IgD-negative memory B cell (primary cell): Measurements from ENCODE around the gene AP2M1. TPM values are rescaled to one million over a fixed set of nuclear protein-coding genes. Genes with fewer than 3 reads are reported as not detected.

ENCODE experiments used
- H3K27ac Mint-ChIP-seq, 3 donors: one replicate each; pipeline ENCODE4 v1.8.0; 2020 to 2022; ENCODE audit warnings: mild to moderate bottlenecking in 3 of 3, mixed read lengths in 3 of 3, moderate library complexity in 1 of 3
- H3K27me3 Mint-ChIP-seq: one replicate; pipeline ENCODE4 v1.8.0; 2021; ENCODE audit warnings: mixed read lengths
- H3K36me3 Mint-ChIP-seq: one replicate; pipeline ENCODE4 v1.8.0; 2020; ENCODE audit warnings: mild to moderate bottlenecking, mixed read lengths
- H3K4me1 Mint-ChIP-seq, 3 donors: one replicate each; pipeline ENCODE4 v1.8.0; 2020 to 2022; ENCODE audit warnings: mixed read lengths in 3 of 3, mild to moderate bottlenecking in 1 of 3
- H3K4me3 Mint-ChIP-seq, 4 donors: one replicate each; pipeline ENCODE4 v1.8.0; 2020 to 2022; ENCODE audit warnings: mild to moderate bottlenecking in 4 of 4, mixed read lengths in 4 of 4, moderate library complexity in 3 of 4
- H3K9me3 Mint-ChIP-seq, 3 donors: one replicate each; pipeline ENCODE4 v1.8.0; 2020 to 2021; ENCODE audit warnings: mixed read lengths in 3 of 3, mild to moderate bottlenecking in 1 of 3
- polyA plus RNA-seq: library from polyadenylated mRNA; unstranded; fragments of 300-500 nt; fragmentation: Illumina TruSeq; gene quantifications from one replicate; pipeline ENCODE4 v1.2.3, GENCODE V29; 2021

AP2M1 gene
- polyA plus RNA-seq: 249 TPM

DNA sequence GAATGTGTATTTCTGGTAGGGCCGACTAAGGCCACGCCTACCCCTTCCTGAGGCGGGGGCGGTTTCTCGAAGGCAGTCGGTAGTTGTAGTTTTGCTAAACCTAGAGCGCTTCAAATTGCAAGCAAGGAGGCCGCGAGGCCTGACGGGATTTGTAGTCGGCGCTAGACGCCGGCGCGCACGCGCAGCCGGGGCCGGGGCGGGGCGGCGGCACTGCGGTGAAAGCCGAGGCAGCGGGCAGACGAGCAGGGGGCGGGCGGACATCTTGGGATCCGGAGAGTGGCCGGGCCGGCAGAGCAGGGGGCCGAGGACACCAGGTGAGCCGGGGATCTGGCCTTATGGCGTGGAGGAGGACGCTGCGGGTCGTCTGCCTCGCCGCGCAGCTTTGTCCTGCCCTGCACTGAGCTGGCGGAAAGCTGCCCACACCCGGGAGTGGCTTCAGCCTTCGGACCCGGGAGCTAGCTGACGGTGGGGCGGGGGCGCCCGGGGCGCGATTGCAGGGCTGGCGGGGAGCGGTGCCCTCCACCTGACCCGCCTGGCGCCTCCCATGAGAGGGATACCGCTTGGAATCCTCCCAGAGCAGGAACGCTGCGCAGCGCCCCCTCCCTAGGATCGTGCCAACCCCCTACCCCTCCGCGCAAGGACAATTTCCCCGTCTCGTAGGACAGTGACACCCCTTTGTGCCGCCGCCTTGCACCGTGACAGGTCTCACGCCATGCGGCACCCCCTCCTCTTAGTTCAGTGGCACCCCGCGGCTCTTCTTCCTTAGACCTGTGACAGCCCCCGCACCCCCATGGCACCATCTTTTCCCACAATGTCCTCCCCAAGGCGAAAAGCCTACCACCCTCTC is at the start of gene AP2M1:
TSS of gene AP2M1 (plus strand) at position 210 of the 847 bp plus-strand sequence. CDS start 2,139 bp downstream, outside the sequence.
- Mint-ChIP-seq H3K4me1 (peaks cover 15 to 25% (median 18%) of the 10 kb centered on the region in 3 donors), H3K4me3 (peak within 1 kb of the TSS; percentile 91 to 98 (median 96)), H3K36me3 (peaks cover 1% of the 10 kb centered on the region), H3K27me3 (no peaks in the 10 kb centered on the region), H3K27ac (peak within 1 kb of the TSS; percentile 83 to 97 (median 93)), H3K9me3 (no peaks in the 10 kb centered on the region)

DNA sequence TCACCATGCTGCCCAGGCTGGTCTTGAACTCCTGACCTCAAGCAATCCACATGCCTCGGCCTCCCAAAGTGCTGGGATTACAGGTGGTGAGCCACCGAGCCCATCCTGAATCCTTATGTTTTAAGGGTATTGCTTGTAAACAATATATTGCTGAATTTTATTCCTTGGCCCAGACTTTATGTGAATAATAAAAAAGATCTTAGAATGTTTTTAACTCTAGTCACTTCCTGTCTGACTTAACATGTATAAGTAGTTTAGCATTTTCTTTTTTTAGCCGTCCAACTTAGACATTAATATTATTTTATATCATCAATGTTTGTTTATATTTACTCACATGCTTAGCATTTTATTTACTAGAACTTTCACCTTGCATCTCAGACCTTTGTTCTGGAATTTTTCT is 48.6 kb upstream of the AP2M1 start:
- Mint-ChIP-seq H3K4me3 (no peak overlapping the region), H3K9me3 (no peaks in the 10 kb centered on the region), H3K4me1 (no peaks in the 10 kb centered on the region), H3K27me3 (no peaks in the 10 kb centered on the region), H3K36me3 (peaks cover 1% of the 10 kb centered on the region), H3K27ac (no peak overlapping the region)

DNA sequence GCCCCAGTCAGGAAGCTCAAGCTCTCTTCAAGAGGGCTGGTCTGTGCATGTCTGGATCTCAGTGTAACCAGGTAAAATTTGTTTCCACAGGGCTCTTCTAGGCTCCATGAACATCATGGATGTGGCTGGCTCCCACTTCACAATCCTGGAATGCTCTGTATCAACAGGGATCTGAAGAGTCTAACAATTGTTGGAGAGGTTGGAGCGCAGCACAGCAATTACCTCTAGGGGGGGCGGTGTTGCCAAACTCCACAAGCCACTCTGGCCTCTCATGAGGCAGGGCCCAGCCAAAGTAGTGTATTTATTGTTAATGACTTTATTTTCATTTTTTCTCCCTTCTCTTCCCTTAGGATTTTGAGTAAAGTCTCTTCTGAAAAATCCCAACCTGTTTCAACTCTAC is 45.6 kb upstream of the AP2M1 start:
- no peak overlapping the region for H3K27ac Mint-ChIP-seq
- no peaks in the 10 kb centered on the region for H3K27me3 Mint-ChIP-seq
- H3K9me3 Mint-ChIP-seq: no peaks in the 10 kb centered on the region
- no peak overlapping the region for H3K4me3 Mint-ChIP-seq
- H3K4me1 Mint-ChIP-seq: peaks cover 2 to 6% (median 3%) of the 10 kb centered on the region in 3 donors
- peaks cover 1% of the 10 kb centered on the region for H3K36me3 Mint-ChIP-seq

DNA sequence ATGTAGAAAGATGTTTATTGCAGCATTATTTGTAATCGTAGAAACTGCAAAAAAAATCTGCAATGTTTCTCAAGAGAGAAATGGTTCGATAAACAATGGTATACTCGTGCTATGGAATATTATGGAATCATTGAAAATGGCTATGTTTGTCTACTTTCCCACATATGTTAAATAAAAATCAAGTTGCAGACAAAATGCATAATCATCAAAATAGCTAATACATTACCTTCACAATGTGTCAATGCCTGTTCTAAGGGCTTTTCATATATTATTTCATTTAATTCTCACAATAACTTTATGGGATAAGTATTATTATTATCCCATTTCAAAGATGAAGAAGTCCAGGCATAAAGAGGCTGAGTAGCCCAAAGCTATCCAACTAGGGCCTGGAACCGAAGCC is 41.7 kb upstream of the AP2M1 start:
- no peaks in the 10 kb centered on the region for H3K9me3 Mint-ChIP-seq
- H3K4me3 Mint-ChIP-seq: peak overlapping the region in 2 of 4 donors; percentile 96 to 97

GRCh38 chr3:184133840-184134745 is 40.6 kb upstream of the AP2M1 start:
- Mint-ChIP-seq H3K27me3 (no peaks in the 10 kb centered on the region), H3K9me3 (no peaks in the 10 kb centered on the region), H3K4me3 (peak overlapping the region; percentile 96 to 98 (median 96)), H3K27ac (peak overlapping the region; percentile 74 to 98 (median 84)), H3K36me3 (no peaks in the 10 kb centered on the region), H3K4me1 (peaks cover 21 to 40% (median 25%) of the 10 kb centered on the region in 3 donors)

More for the DNA sequence above, 41.7 kb upstream of the AP2M1 start:
- H3K36me3 Mint-ChIP-seq: peaks cover 1% of the 10 kb centered on the region
- no peaks in the 10 kb centered on the region for H3K27me3 Mint-ChIP-seq
- peaks cover 21 to 39% (median 24%) of the 10 kb centered on the region in 3 donors for H3K4me1 Mint-ChIP-seq
- no peak overlapping the region for H3K27ac Mint-ChIP-seq

- Mint-ChIP-seq H3K4me3 (peak overlapping the region; percentile 96 to 98 (median 96)), H3K4me1 (peaks cover 21 to 40% (median 25%) of the 10 kb centered on the region in 3 donors), H3K27ac (peak overlapping the region; percentile 84 to 98 (median 97)), H3K9me3 (no peaks in the 10 kb centered on the region), H3K27me3 (no peaks in the 10 kb centered on the region), H3K36me3 (no peaks in the 10 kb centered on the region)
Measured at GRCh38 chr3:184134746-184135148, 39.9 kb upstream of the AP2M1 start.

- Mint-ChIP-seq H3K4me3 (peak within 1 kb of the TSS; percentile 96 to 98 (median 96)), H3K27me3 (no peaks in the 10 kb centered on the region), H3K27ac (peak within 1 kb of the TSS; percentile 84 to 98 (median 97)), H3K36me3 (peaks cover 1% of the 10 kb centered on the region), H3K9me3 (no peaks in the 10 kb centered on the region), H3K4me1 (peaks cover 21 to 40% (median 25%) of the 10 kb centered on the region in 3 donors)
Measured at GRCh38 chr3:184135149-184135910, 39.3 kb upstream of the AP2M1 start, which contains the start of gene EIF2B5. Gene EIF2B5, plus strand, starts transcription at chr3:184135358. Its CDS starts 28 bp downstream, at chr3:184135386.

DNA sequence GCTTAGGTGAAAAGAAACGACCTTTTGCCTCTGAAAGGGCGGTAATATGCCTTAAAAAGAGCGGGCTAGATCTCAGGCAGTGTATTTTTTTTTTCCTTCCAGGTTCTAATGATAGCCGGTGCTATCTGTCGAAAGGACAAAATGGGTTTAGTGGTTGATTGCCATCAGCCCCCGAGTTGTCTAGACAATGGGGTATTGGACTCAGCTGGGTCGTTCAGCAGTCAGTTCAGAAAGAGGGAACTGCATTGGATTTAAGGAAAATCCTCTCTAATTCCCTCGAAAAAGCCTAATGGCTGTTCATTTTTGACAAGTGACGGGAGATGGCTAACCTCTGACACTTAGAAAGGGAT is 38.8 kb upstream of the AP2M1 start:
- Mint-ChIP-seq H3K27me3 (no peaks in the 10 kb centered on the region), H3K4me1 (peaks cover 21 to 40% (median 25%) of the 10 kb centered on the region in 3 donors), H3K4me3 (peak overlapping the region; percentile 96 to 98 (median 96)), H3K36me3 (peaks cover 2% of the 10 kb centered on the region), H3K9me3 (no peaks in the 10 kb centered on the region), H3K27ac (peak overlapping the region; percentile 84 to 98 (median 97))

DNA sequence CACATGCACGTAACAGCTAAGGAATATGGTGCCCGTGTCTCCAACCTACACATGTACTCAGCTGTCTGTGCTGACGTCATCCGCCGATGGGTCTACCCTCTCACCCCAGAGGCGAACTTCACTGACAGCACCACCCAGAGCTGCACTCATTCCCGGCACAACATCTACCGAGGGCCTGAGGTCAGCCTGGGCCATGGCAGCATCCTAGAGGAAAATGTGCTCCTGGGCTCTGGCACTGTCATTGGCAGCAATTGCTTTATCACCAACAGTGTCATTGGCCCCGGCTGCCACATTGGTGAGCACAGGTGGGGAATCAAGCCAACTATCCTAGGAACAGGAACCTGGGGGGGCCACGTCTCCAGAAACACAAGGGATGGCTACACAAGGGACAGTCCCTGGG is 34.2 kb upstream of the AP2M1 start:
- H3K27ac Mint-ChIP-seq: no peak overlapping the region
- H3K27me3 Mint-ChIP-seq: no peaks in the 10 kb centered on the region
- H3K4me3 Mint-ChIP-seq: no peak overlapping the region
- peaks cover 19 to 31% (median 23%) of the 10 kb centered on the region in 3 donors for H3K4me1 Mint-ChIP-seq
- H3K9me3 Mint-ChIP-seq: no peaks in the 10 kb centered on the region
- H3K36me3 Mint-ChIP-seq: peaks cover 2% of the 10 kb centered on the region

GRCh38 chr3:184142199-184142598 is 32.5 kb upstream of the AP2M1 start:
- Mint-ChIP-seq H3K27ac (peak overlapping the region in 1 of 3 donors; percentile 47), H3K4me3 (no peak overlapping the region), H3K27me3 (no peaks in the 10 kb centered on the region), H3K36me3 (peaks cover 2% of the 10 kb centered on the region), H3K9me3 (no peaks in the 10 kb centered on the region), H3K4me1 (peaks cover 5 to 15% (median 10%) of the 10 kb centered on the region in 3 donors)

DNA sequence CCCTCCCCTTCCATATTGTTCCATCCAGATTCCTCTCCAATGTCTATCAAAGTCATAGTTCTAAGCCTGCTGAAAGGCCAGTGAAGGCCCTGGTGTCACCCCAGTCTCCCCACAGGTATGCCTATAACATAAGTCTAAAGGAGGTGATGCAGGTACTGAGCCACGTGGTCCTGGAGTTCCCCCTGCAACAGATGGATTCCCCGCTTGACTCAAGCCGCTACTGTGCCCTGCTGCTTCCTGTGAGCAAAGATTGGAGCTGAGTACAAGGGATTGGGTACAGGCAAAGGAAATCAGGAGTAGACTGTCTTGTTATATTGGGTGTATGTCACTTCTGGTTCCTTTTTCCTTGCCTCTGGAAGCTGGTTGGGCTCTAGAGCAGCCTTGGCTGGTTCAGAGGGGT is 31.3 kb upstream of the AP2M1 start:
- H3K9me3 Mint-ChIP-seq: no peaks in the 10 kb centered on the region
- peak overlapping the region in 1 of 3 donors; percentile 23 for H3K27ac Mint-ChIP-seq
- H3K4me1 Mint-ChIP-seq: peaks cover 3 to 7% (median 6%) of the 10 kb centered on the region in 3 donors
- H3K27me3 Mint-ChIP-seq: no peaks in the 10 kb centered on the region
- peaks cover 2% of the 10 kb centered on the region for H3K36me3 Mint-ChIP-seq
- no peak overlapping the region for H3K4me3 Mint-ChIP-seq

DNA sequence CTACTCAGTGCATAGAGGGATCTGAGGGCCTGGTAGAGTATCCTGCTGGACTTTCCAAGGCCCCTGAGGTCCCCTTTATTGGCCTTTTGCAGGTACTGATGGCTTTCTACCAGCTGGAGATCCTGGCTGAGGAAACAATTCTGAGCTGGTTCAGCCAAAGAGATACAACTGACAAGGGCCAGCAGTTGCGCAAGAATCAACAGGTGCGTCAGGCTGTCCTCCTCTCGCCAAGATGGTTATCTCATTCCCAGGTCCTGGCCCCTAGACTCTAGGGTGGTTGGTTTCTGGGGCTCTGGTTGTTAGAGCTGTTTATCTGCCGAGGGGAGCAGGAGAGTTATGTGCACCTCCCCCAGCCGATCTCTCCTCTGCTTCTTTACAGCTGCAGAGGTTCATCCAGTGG is 30.1 kb upstream of the AP2M1 start:
- H3K36me3 Mint-ChIP-seq: peaks cover 2% of the 10 kb centered on the region
- H3K4me1 Mint-ChIP-seq: peaks cover 3 to 7% (median 6%) of the 10 kb centered on the region in 3 donors
- H3K27me3 Mint-ChIP-seq: no peaks in the 10 kb centered on the region
- peak overlapping the region in 1 of 3 donors; percentile 5 for H3K27ac Mint-ChIP-seq
- H3K4me3 Mint-ChIP-seq: no peak overlapping the region
- H3K9me3 Mint-ChIP-seq: no peaks in the 10 kb centered on the region

DNA sequence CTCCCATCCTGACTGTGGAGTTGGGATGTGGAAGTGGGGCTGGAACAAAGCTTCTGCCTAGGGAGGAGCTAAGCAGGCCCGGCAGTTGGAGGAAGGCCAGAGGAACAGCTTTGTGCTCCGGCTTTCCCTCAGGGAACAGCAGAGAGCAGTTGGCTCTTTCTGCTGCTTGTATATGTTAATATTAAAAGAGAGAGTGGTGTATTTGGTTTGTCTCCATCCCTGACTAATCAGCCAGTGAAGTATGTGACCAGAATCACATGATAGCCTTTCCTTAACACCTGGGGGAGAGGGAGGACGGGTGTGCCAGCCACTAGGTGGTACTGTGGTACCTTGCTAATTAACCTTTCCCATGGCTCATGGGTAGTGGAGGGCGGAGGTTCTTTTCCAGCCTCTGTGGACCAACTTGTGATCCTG is 29.5 kb upstream of the AP2M1 start:
- H3K4me3 Mint-ChIP-seq: peak overlapping the region in 1 of 4 donors; percentile 43
- peaks cover 3 to 7% (median 6%) of the 10 kb centered on the region in 3 donors for H3K4me1 Mint-ChIP-seq
- H3K36me3 Mint-ChIP-seq: peaks cover 2% of the 10 kb centered on the region
- H3K27ac Mint-ChIP-seq: peak overlapping the region; percentile 53 to 77 (median 62)
- no peaks in the 10 kb centered on the region for H3K27me3 Mint-ChIP-seq
- no peaks in the 10 kb centered on the region for H3K9me3 Mint-ChIP-seq

GRCh38 chr3:184145751-184146270 is 28.8 kb upstream of the AP2M1 start:
- no peaks in the 10 kb centered on the region for H3K36me3 Mint-ChIP-seq
- H3K27ac Mint-ChIP-seq: peak overlapping the region in 2 of 3 donors; percentile 62 to 84
- no peak overlapping the region for H3K4me3 Mint-ChIP-seq
- no peaks in the 10 kb centered on the region for H3K9me3 Mint-ChIP-seq
- peaks cover 3 to 7% (median 6%) of the 10 kb centered on the region in 3 donors for H3K4me1 Mint-ChIP-seq
- no peaks in the 10 kb centered on the region for H3K27me3 Mint-ChIP-seq
